Suprapubic skin (tissue), 4 donors: Measurements from ENCODE around the gene IRF8. TPM values are rescaled to one million over a fixed set of nuclear protein-coding genes. Genes with fewer than 3 reads are reported as not detected.

ENCODE experiments used
- DNase-seq, 2 donors: peaks; one replicate each; pipeline ENCODE4 v3.0.0-alpha.2; 2019; ENCODE audit warnings: low spot score in 2 of 2
- H3K27ac ChIP-seq: fragments of 200-600 bp; sonication (generic); one replicate; pipeline ENCODE4 v1.5.1; 2019
- H3K27me3 ChIP-seq: fragments of 200-600 bp; sonication (generic); one replicate; pipeline ENCODE4 v1.5.1; 2019
- H3K36me3 ChIP-seq: fragments of 200-600 bp; sonication (generic); one replicate; pipeline ENCODE4 v1.5.1; 2019
- H3K4me1 ChIP-seq: fragments of 200-600 bp; sonication (generic); one replicate; pipeline ENCODE4 v1.5.1; 2019
- H3K4me3 ChIP-seq: fragments of 200-600 bp; sonication (generic); one replicate; pipeline ENCODE4 v1.5.1; 2019; ENCODE audit warnings: mild to moderate bottlenecking
- H3K9me3 ChIP-seq: fragments of 200-600 bp; sonication (generic); one replicate; pipeline ENCODE4 v1.5.1; 2019
- EP300 ChIP-seq: sonication (generic); formaldehyde crosslinking; IDR thresholded peaks from one replicate; pipeline ENCODE4 v1.6.1; 2017; ENCODE audit warnings: antibody characterized with exemption
- POLR2A ChIP-seq, 2 donors: fragments of 450-650 bp; IDR thresholded peaks; one replicate each; pipeline ENCODE4 v1.6.1; 2017; ENCODE audit warnings: antibody characterized with exemption in 2 of 2, mild to moderate bottlenecking in 2 of 2, moderate library complexity in 2 of 2
- POLR2AphosphoS5 ChIP-seq, 3 donors: sonication (generic); formaldehyde crosslinking; IDR thresholded peaks; one replicate each; pipeline ENCODE4 v1.6.1; 2017; ENCODE audit warnings: antibody characterized with exemption in 3 of 3
- WGBS: methylation state at CpG from one replicate; pipeline ENCODE4 v1.1.5; 2018; 5-methylcytosine and 5-hydroxymethylcytosine counted together
- total RNA-seq, 4 donors: library from RNA; depleted of rRNA; stranded (reverse); fragments of >200 nt; gene quantifications; one replicate each; pipeline ENCODE4 v1.1.0, GENCODE V29; 2016
- TF ChIP-seq, protein P1 (sequence below), 2 donors: fragments of 200-600 bp in 1 of 2; fragments of 450-650 bp in 1 of 2; sonication (generic) in 1 of 2; IDR thresholded peaks; one replicate each; pipeline ENCODE4 v1.5.1; 2016 to 2019; ENCODE audit warnings: antibody characterized with exemption in 2 of 2, mild to moderate bottlenecking in 1 of 2, moderate library complexity in 1 of 2

Gene IRF8
- total RNA-seq, 4 donors from 2014 or later: 3.5 to 13.3 (median 5.7) TPM

- H3K9me3 ChIP-seq: no peaks in the 10 kb centered on the region
These were observed 17.5 kb upstream of the IRF8 start for GRCh38 chr16:85881436-85881835.

DNA sequence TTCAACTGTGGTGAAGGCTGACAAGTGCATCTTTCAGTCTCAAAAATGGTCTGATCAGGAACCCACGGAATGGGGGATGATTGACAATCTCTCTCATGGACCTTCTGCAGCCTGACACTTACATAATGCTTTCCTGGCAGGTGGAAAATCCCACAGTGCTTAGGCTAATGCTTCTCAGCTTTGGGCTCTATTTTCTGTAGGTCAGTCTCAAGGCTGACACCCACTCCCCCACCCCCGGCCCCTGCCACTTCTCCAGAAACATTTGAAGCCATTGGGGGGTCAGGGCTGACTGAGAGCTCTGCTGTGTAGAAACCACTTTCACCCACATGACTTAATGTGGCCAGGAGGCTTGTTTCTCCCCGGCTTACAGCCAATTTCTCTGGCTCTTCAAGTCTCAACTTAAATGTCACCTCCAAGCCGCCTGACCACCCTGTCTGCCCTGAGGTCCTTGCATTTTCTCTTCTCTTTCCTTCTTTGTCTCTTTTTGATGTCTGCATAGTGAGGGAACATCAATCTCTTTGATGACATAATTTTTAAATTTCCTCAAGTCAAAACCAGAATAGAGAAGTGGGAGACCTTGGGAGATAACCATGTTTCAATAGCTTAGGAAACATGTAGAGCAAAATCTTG lies 16.7 kb upstream of the IRF8 start:
- H3K27me3 ChIP-seq: peaks cover 38% of the 10 kb centered on the region
- WGBS: 49% methylated on average over 4 of the region's 4 CpGs
- no peak for DNase-seq

More at GRCh38 chr16:85881436-85881835, 17.5 kb upstream of the IRF8 start:
- WGBS: 65% methylated on average over 3 of the region's 3 CpGs
- TF ChIP-seq POLR2A (IDR thresholded peaks at IDR 0.05) (no peak), EP300 (no peak), POLR2AphosphoS5 (IDR thresholded peaks at IDR 0.05) (no peak)
- TF ChIP-seq, protein P1, sequence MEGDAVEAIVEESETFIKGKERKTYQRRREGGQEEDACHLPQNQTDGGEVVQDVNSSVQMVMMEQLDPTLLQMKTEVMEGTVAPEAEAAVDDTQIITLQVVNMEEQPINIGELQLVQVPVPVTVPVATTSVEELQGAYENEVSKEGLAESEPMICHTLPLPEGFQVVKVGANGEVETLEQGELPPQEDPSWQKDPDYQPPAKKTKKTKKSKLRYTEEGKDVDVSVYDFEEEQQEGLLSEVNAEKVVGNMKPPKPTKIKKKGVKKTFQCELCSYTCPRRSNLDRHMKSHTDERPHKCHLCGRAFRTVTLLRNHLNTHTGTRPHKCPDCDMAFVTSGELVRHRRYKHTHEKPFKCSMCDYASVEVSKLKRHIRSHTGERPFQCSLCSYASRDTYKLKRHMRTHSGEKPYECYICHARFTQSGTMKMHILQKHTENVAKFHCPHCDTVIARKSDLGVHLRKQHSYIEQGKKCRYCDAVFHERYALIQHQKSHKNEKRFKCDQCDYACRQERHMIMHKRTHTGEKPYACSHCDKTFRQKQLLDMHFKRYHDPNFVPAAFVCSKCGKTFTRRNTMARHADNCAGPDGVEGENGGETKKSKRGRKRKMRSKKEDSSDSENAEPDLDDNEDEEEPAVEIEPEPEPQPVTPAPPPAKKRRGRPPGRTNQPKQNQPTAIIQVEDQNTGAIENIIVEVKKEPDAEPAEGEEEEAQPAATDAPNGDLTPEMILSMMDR (IDR thresholded peaks at IDR 0.05): no peak
- no peaks in the 10 kb centered on the region for H3K4me1 ChIP-seq
- no peaks in the 10 kb centered on the region for H3K36me3 ChIP-seq
- H3K27ac ChIP-seq: no peak overlapping the region
- no peak overlapping the region for H3K4me3 ChIP-seq
- H3K27me3 ChIP-seq: peaks cover 32% of the 10 kb centered on the region
- DNase-seq: no peak

GRCh38 chr16:85883813-85884212 lies 15.1 kb upstream of the IRF8 start:
- H3K27ac ChIP-seq: no peak overlapping the region
- WGBS: 67% methylated on average over 14 of the region's 14 CpGs
- TF ChIP-seq POLR2A (IDR thresholded peaks at IDR 0.05) (no peak), POLR2AphosphoS5 (IDR thresholded peaks at IDR 0.05) (no peak), EP300 (no peak)
- TF ChIP-seq, protein P1 (IDR thresholded peaks at IDR 0.05): no peak
- DNase-seq: no peak
- H3K36me3 ChIP-seq: no peaks in the 10 kb centered on the region
- H3K4me3 ChIP-seq: no peak overlapping the region
- H3K27me3 ChIP-seq: peaks cover 46% of the 10 kb centered on the region
- no peaks in the 10 kb centered on the region for H3K9me3 ChIP-seq
- H3K4me1 ChIP-seq: no peaks in the 10 kb centered on the region

More for the DNA sequence above, 16.7 kb upstream of the IRF8 start:
- Histone ChIP-seq H3K27ac (no peak overlapping the region), H3K4me1 (no peaks in the 10 kb centered on the region), H3K36me3 (no peaks in the 10 kb centered on the region), H3K9me3 (no peaks in the 10 kb centered on the region), H3K4me3 (no peak overlapping the region)
- TF ChIP-seq POLR2A (IDR thresholded peaks at IDR 0.05) (no peak), POLR2AphosphoS5 (IDR thresholded peaks at IDR 0.05) (no peak), EP300 (no peak)
- TF ChIP-seq, protein P1 (IDR thresholded peaks at IDR 0.05): no peak

- WGBS: 90% methylated on average over 13 of the region's 13 CpGs
- no peaks in the 10 kb centered on the region for H3K4me1 ChIP-seq
- no peaks in the 10 kb centered on the region for H3K9me3 ChIP-seq
- no peaks in the 10 kb centered on the region for H3K36me3 ChIP-seq
- no peak overlapping the region for H3K4me3 ChIP-seq
- H3K27ac ChIP-seq: no peak overlapping the region
- DNase-seq: no peak
- H3K27me3 ChIP-seq: peaks cover 57% of the 10 kb centered on the region
- TF ChIP-seq POLR2A (IDR thresholded peaks at IDR 0.05) (no peak), POLR2AphosphoS5 (IDR thresholded peaks at IDR 0.05) (no peak), EP300 (no peak)
- TF ChIP-seq, protein P1 (IDR thresholded peaks at IDR 0.05): no peak
These were observed 14.0 kb upstream of the IRF8 start for GRCh38 chr16:85884808-85885463.

- H3K27me3 ChIP-seq: peaks cover 58% of the 10 kb centered on the region
- no peaks in the 10 kb centered on the region for H3K9me3 ChIP-seq
- 78% methylated on average over 6 of the region's 6 CpGs for WGBS
- DNase-seq: no peak
- H3K4me3 ChIP-seq: no peak overlapping the region
- H3K27ac ChIP-seq: no peak overlapping the region
- no peaks in the 10 kb centered on the region for H3K36me3 ChIP-seq
- H3K4me1 ChIP-seq: no peaks in the 10 kb centered on the region
- TF ChIP-seq POLR2A (IDR thresholded peaks at IDR 0.05) (no peak), POLR2AphosphoS5 (IDR thresholded peaks at IDR 0.05) (no peak), EP300 (no peak)
- TF ChIP-seq, protein P1 (IDR thresholded peaks at IDR 0.05): no peak
These were observed 13.4 kb upstream of the IRF8 start for GRCh38 chr16:85885537-85885936.
